NCI-H2029 treated with DMSO at 0.1 percent for 48 hours (cell line): Measurements from ENCODE around the gene GJB5.
"Not testable (repeated sequence)": the region's sequence is repeated elsewhere in the genome, so short reads cannot be mapped to it uniquely, and the experiment has no call there.

Experiments
- DNase-seq: peaks from one replicate; lab custom pipeline; 2025; lab: John Stamatoyannopoulos, UW

Gene GJB5

GRCh38 chr1:34754964-34755637 lies at the start of gene GJB5:
Gene GJB5 (plus strand): TSS chr1:34755047. CDS start chr1:34757331, 2,284 bp downstream.
- DNase-seq: no peak

DNA sequence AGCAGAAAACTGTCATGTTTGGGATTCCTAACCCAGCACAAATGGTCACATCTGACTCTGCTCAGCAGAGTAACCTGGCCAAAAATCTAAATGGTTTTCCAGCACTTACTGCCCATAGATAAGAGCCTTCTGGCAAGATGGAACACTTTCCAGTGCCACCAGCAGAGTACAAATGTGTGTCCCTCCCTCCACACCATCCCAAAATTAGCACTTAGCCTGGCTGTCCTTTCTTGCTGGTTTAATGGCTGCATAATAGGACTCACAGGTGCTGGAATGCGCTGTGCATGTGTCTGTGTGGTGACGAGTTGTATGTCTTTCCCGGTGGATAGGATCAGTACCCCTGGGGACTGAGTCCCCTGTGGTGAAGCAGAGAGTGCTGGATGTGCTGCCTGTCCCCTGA lies 49.8 kb upstream of the GJB5 start:
- DNase-seq: no peak

GRCh38 chr1:34708106-34708505 lies 46.7 kb upstream of the GJB5 start:
- DNase-seq: no peak

DNA sequence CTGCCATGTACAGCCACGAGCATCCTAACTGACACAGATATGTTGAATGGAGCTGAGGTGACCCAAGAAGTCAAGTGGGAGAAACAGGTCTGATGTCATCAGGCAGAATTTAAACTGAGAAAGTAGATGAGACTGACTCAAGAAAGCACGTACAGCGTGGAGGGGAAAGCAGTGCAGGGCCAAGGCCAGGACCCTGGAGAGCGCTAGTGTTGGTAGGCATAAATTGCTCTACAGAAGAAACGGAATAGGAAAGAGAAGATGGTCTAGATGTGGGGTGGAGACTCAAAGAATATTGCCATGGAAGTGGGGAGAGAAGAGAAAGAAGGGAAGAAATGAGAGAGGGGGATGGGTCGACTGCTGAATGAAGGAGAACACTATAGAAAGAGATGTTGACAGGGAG lies 45.3 kb upstream of the GJB5 start:
- no peak for DNase-seq

GRCh38 chr1:34710812-34711211 lies 44.0 kb upstream of the GJB5 start:
- DNase-seq: no peak

- DNase-seq: no peak
These were observed 43.4 kb upstream of the GJB5 start for GRCh38 chr1:34711485-34711884.

- DNase-seq: no peak
These were observed 42.7 kb upstream of the GJB5 start for GRCh38 chr1:34712007-34712688.

- no peak for DNase-seq
These were observed 41.4 kb upstream of the GJB5 start for GRCh38 chr1:34713443-34713842.

GRCh38 chr1:34714386-34714785 lies 40.5 kb upstream of the GJB5 start:
- DNase-seq: no peak

DNA sequence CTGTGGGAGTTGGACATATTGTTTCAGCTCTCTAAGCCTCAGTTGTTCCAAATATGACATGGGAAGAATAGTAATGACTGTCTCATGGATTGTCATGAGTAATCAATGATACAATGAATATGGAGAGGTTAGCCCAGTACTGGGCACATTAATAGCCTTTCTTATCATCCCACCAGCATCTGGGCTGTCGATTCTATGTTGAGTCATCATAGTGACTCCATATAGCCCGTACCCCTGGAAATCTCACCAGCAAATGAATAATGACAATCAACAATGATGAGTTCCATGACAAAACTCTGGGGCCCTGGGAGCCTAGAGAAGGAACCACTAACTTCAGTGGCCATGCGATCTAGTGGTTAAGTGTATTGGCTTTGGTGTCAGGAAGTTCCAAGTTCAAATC lies 39.7 kb upstream of the GJB5 start:
- DNase-seq: no peak

DNA sequence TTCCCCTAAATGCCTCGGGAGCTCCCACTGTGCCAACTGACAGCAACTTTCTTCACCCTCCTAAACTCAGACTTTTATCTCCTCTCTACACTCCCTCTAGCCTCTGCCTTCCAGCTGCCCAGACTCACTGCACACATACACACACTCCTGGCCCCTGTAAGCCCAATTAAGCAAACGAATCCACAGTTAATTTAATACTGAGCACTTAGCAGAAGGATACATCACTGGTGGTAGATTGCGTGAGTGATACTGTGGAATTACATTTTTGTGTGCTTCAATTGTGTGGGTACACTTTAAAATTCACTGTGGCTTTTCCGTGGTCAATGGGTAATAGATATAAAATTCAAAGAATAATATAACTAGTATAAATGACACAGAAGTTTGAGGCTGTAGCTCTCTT lies 33.6 kb upstream of the GJB5 start:
- no peak for DNase-seq

- DNase-seq: no peak
These were observed 33.0 kb upstream of the GJB5 start for GRCh38 chr1:34721646-34722355.

DNA sequence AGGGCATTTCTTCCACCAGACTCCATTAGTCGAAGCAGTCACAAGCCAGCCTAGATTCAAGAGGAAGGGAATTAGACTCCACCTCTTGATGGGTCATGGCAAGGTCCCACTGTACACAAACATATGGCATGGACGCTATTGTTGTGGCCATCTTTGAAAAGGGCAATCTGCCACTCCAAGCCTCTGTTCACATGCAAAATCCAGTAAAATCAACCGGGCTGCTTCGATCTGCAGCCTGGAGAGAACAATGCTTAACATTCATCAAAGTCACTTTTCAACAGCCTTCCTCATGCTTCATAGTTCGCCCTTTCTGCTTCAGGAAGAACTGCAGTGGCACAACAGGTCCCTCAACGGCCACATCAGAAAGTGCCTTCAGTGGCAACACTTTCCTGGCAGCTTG lies 28.0 kb upstream of the GJB5 start:
- no peak for DNase-seq

- no peak for DNase-seq
These were observed 24.4 kb upstream of the GJB5 start for GRCh38 chr1:34730485-34730884.

- DNase-seq: not testable (repeated sequence)
These were observed 22.0 kb upstream of the GJB5 start for GRCh38 chr1:34732831-34733230.

DNA sequence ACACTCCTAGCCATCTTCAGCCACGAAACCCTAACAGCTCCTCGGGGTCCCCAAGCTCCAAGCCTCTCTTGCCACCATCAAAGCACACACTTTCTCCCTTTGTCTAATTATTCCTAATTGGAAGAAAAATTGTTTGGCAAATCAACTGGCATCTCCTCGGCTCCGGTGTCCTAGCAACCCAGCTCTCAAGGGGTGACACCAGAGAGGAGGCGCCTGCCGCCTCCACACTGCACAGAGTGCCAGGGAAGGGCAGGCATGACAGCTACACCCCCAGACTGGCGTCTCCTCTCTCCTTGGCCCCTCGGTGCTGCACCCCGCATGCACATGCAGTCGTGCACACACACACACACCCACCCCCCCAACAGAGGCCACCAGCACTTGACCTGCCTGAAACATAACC lies 18.2 kb upstream of the GJB5 start:
- no peak for DNase-seq

- DNase-seq: not testable (repeated sequence)
These were observed 17.6 kb upstream of the GJB5 start for GRCh38 chr1:34737236-34737635.

GRCh38 chr1:34739613-34740012 lies 15.2 kb upstream of the GJB5 start:
- no peak for DNase-seq

DNA sequence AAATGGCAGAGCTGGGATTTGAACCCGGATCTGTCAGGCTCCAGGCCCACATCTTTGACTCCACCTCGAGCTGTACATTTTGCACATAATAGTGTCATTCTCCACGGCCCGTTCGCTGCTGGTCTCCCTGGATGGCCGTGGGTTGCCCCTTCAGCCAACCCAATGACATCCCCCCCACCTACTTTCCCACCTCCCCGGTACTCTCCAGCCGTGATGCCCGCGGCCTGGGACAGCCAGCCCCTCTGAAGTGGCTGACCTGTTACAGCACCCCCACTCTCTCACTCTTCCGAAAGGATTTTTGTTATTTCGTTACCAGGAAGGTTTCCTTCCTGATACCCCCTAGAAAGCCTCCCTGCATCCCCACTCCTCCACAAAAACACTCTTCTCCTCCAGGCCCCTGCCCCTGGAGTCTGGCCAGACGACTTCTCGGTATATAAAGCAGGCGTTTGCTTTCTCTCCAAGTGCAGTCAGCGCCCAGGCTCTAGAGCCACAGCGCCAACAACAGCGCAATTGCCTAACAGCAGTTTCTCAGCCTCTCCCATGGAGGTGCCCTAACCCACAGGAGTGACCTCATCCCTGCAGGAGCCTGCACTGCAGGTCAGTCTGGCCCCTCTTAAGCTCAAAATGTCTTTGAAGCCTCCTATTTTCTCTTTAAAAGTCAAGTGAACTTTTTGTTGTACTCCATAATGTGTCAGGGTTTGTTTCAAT lies 14.5 kb upstream of the GJB5 start:
- DNase-seq: no peak

DNA sequence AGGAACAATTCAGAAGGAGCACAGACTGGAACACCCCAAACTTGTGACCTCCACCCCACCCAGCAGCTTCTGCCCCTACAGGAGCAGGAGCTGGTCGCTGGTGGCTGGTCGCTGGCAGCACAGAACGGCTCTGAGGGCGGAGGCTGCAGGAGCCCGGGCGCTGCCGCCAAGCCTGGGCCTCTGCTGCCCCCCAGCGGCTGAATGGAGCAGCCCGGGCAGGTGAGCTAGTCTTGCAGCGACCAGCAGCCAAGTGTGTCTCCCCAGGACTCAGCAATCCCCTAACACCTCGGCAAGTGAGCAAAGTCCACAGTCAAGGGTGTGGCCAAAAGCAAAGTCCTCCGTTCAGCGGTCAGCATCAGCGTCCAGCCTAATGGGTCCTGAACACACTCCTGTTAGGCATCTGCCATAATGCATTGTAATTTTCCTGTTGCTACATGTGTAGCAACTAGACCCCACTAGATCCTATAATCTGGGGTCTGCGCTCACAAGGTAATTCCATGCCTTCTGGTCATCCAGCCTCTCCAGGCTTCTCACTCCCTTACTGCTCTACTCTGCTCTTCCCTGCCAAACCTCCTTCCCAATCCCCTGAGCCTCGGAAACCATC lies 12.1 kb upstream of the GJB5 start:
- peak; percentile 27 for DNase-seq

GRCh38 chr1:34743775-34744174 lies 11.1 kb upstream of the GJB5 start:
- no peak for DNase-seq

- DNase-seq: no peak
These were observed 10.0 kb upstream of the GJB5 start for GRCh38 chr1:34744851-34745250.
